Stomach (tissue), 9 donors: ENCODE measurements around the gene CCT3. TPM values are rescaled to one million over a fixed set of nuclear protein-coding genes. Genes with fewer than 3 reads are reported as not detected.
"Not testable (repeated sequence)": the region's sequence is repeated elsewhere in the genome, so short reads cannot be mapped to it uniquely, and the experiment has no call there.

Source experiments
- DNase-seq, 2 donors: peaks; one replicate each; pipeline versions ENCODE4 v3.0.0 to v3.0.0-alpha.2; 2013 to 2019
- H3K27ac ChIP-seq, 5 donors: fragments of 200-600 bp in 4 of 5; sonication (generic) in 4 of 5; one replicate each; pipeline ENCODE4 v1.5.1; 2013 to 2019; ENCODE audit warnings: mild to moderate bottlenecking in 1 of 5, moderate library complexity in 1 of 5
- H3K27me3 ChIP-seq, 3 donors: fragments of 200-600 bp; sonication (generic); one replicate each; pipeline ENCODE4 v1.5.1; 2017 to 2019; ENCODE audit warnings: mixed run types in 1 of 3
- H3K36me3 ChIP-seq, 4 donors: fragments of 200-600 bp; sonication (generic); 1 replicate in 3 of 4; 2 replicates in 1 of 4; pipeline ENCODE4 v1.5.1; 2016 to 2019
- H3K4me1 ChIP-seq, 4 donors: fragments of 200-600 bp; sonication (generic); one replicate each; pipeline ENCODE4 v1.5.1; 2016 to 2019
- H3K4me3 ChIP-seq, 4 donors: fragments of 200-600 bp; sonication (generic) in 3 of 4; one replicate each; pipeline ENCODE4 v1.5.1; 2016 to 2019; ENCODE audit warnings: mild to moderate bottlenecking in 1 of 4
- H3K9me3 ChIP-seq, 4 donors: fragments of 200-600 bp; sonication (generic); one replicate each; pipeline ENCODE4 v1.5.1; 2016 to 2019
- EP300 ChIP-seq: sonication (generic); formaldehyde crosslinking; IDR thresholded peaks from one replicate; pipeline ENCODE4 v1.6.1; 2017; ENCODE audit warnings: antibody characterized with exemption
- POLR2A ChIP-seq, 4 donors: fragments of 450-650 bp; IDR thresholded peaks; one replicate each; pipeline ENCODE4 v1.6.1; 2016; ENCODE audit warnings: antibody characterized with exemption in 4 of 4, control low read depth in 2 of 4, mild to moderate bottlenecking in 1 of 4, moderate library complexity in 1 of 4
- POLR2AphosphoS5 ChIP-seq, 3 donors: sonication (generic); formaldehyde crosslinking; IDR thresholded peaks; one replicate each; pipeline ENCODE4 v1.6.1; 2016; ENCODE audit warnings: antibody characterized with exemption in 3 of 3
- WGBS, 5 donors: extraction: QIAGEN DNeasy Blood & Tissue Kit in 3 of 5; methylation state at CpG; one replicate each; pipeline versions ENCODE4 v1.1.5 to v1.1.7; 2013 to 2018; 5-methylcytosine and 5-hydroxymethylcytosine counted together
- intact Hi-C: fragments of 100-400 bp; cut with DNase I; formaldehyde crosslinking; loops from one replicate; pipeline ENCODE4 v1.15.1; 2023; ENCODE audit warnings: low total_unique reads
- polyA plus RNA-seq, 3 donors: library from polyadenylated mRNA; stranded (reverse); fragments of 200-250 nt; gene quantifications; one replicate each; pipeline ENCODE4 v1.2.3, GENCODE V29; 2013
- total RNA-seq, 5 donors: library from RNA; depleted of rRNA; stranded (reverse); fragments of >200 nt; gene quantifications; one replicate each; pipeline versions ENCODE4 v1.1.0 to v1.2.3, GENCODE V29; 2014 to 2016
- TF ChIP-seq, protein P1 (sequence below), 7 experiments: fragments of 450-650 bp in 4 of 7; fragments of 200-600 bp in 3 of 7; sonication (generic) in 3 of 7; IDR thresholded peaks; one replicate each; pipeline ENCODE4 v1.5.1; 2016 to 2019; ENCODE audit warnings: antibody characterized with exemption in 7 of 7, control low read depth in 2 of 7, mild to moderate bottlenecking in 1 of 7
- donor health status: healthy with polysubstance abuse.
- donor health status: Bipolar disorder and iron deficiency.
- donor health status: healthy.

CCT3 gene
- total and polyA plus RNA-seq, 8 donors: 39.1 to 252 (median 119) TPM

DNA sequence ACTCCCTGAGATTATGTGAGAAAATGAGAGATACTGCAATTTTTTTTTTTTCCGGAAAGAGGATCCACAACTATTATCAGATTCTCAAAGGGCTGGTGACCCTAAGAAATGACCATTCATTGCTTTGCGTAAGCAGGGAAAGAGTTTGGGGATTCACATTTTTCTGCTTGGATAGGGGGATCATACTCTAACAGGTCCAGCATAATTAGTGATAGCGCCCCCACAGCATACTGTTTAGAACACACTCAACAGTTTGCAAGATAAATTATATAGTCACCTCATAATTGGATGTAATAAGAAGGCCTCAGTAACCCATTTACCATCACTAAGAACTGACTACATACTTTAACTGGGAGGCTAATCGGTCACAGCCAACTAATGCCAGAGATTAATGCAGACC, 1.9 kb downstream of the CCT3 start:
- Histone ChIP-seq H3K4me1 (peaks cover 18 to 28% (median 21%) of the 10 kb centered on the region in 4 donors), H3K4me3 (peak overlapping the region in 3 of 4 donors; percentile 95 to 99 (median 97)), H3K27ac (no peak overlapping the region), H3K9me3 (no peaks in the 10 kb centered on the region), H3K27me3 (no peaks in the 10 kb centered on the region), H3K36me3 (peaks cover 32 to 46% (median 43%) of the 10 kb centered on the region in 4 donors)
- TF ChIP-seq, protein P1, sequence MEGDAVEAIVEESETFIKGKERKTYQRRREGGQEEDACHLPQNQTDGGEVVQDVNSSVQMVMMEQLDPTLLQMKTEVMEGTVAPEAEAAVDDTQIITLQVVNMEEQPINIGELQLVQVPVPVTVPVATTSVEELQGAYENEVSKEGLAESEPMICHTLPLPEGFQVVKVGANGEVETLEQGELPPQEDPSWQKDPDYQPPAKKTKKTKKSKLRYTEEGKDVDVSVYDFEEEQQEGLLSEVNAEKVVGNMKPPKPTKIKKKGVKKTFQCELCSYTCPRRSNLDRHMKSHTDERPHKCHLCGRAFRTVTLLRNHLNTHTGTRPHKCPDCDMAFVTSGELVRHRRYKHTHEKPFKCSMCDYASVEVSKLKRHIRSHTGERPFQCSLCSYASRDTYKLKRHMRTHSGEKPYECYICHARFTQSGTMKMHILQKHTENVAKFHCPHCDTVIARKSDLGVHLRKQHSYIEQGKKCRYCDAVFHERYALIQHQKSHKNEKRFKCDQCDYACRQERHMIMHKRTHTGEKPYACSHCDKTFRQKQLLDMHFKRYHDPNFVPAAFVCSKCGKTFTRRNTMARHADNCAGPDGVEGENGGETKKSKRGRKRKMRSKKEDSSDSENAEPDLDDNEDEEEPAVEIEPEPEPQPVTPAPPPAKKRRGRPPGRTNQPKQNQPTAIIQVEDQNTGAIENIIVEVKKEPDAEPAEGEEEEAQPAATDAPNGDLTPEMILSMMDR (IDR thresholded peaks at IDR 0.05): no peak
- TF ChIP-seq POLR2A (IDR thresholded peaks at IDR 0.05): no peak
- no peak for TF ChIP-seq POLR2AphosphoS5 (IDR thresholded peaks at IDR 0.05)
- TF ChIP-seq EP300: no peak
- whole genome bisulfite sequencing, 5 donors: 63 to 76% (median 67%) methylated on average over 4 of the region's 4 CpGs
- intact Hi-C loops: no loop called here
- no peak for DNase-seq

DNA sequence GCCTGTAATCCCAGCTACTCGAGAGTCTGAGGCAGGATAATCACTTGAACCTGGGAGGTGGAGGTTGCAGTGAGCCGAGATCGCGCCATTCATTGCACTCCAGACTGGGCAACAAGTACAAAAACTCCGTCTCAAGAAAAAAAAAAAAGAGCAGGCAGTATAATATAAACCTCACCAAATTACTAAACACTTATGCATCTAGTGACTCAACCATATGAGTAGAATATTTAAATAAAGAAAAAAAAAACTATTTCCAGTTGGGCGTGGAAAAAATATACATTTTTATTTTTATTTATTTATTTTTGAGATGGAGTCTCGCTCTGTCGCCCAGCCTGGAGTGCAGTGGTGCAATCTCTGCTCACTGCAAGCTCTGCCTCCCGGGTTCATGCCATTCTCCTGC, 14.9 kb downstream of the CCT3 start:
- DNase-seq: not testable (repeated sequence)

DNA sequence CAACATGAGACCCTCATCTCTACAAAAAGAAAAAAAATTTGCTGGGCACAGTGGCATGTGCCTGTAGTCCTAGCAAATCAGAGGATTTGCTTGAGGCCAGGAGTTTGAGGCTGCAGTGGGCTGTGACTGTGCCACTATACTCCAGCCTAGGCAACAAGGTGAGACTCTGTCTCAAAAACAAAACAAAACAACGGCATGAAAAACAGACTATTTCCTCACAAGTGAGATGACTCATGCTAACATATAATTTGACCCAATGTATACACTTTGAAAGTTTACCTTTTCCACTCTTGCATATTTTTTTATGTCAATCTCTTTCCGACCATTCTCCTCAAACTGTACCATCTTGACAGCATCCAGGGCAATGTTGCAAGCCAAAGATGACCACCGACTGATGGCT, 17.5 kb downstream of the CCT3 start:
- H3K36me3 ChIP-seq: peaks cover 91 to 100% (median 100%) of the 10 kb centered on the region in 4 donors
- H3K27ac ChIP-seq: no peak overlapping the region
- no peaks in the 10 kb centered on the region for H3K27me3 ChIP-seq
- TF ChIP-seq, protein P1 (IDR thresholded peaks at IDR 0.05): no peak
- TF ChIP-seq EP300 (no peak), POLR2AphosphoS5 (IDR thresholded peaks at IDR 0.05) (no peak), POLR2A (IDR thresholded peaks at IDR 0.05) (no peak)
- DNase-seq: no peak
- intact Hi-C loops: no loop called here
- H3K4me1 ChIP-seq: no peaks in the 10 kb centered on the region
- no peak overlapping the region for H3K4me3 ChIP-seq
- WGBS, 5 donors: 81 to 91% (median 86%) methylated on average over 3 of the region's 3 CpGs
- H3K9me3 ChIP-seq: no peaks in the 10 kb centered on the region

More for the DNA sequence above, 14.9 kb downstream of the CCT3 start:
- H3K4me1 ChIP-seq, intact Hi-C loops, H3K4me3 ChIP-seq, H3K9me3 ChIP-seq, H3K27ac ChIP-seq, H3K27me3 ChIP-seq: not testable (repeated sequence)
- WGBS, 5 donors: 94 to 98% (median 95%) methylated on average over 9 of the region's 9 CpGs
- H3K36me3 ChIP-seq: peaks cover 65 to 95% (median 94%) of the 10 kb centered on the region in 4 donors

DNA sequence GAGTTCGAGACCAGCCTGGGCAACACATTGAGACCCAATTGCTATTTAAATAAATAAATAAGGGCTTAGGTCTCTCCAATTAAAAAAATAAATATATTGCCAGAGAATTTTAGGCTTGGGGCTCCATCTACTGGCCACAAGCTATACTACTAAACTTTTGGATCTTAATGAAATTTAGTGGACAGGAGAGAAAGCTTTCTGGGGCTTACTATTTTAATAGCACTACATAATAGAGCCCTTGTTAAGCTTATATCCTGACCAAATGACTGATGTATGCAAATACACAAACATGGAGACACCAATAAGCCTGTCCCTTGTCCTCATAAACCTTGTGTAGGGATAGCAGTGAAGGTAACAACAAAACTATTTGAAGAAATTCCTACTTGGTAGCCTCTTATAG, 18.4 kb downstream of the CCT3 start:
- Histone ChIP-seq H3K4me1 (no peaks in the 10 kb centered on the region), H3K4me3 (no peak overlapping the region), H3K9me3 (no peaks in the 10 kb centered on the region), H3K27me3 (no peaks in the 10 kb centered on the region), H3K36me3 (peaks cover 92 to 100% (median 100%) of the 10 kb centered on the region in 4 donors), H3K27ac (no peak overlapping the region)
- 63 to 91% (median 77%) methylated on average over 1 of the region's 1 CpG for WGBS, 5 donors
- peak in 1 of 2 donors; percentile 48 for DNase-seq
- intact Hi-C loops: no loop called here
- TF ChIP-seq, protein P1 (IDR thresholded peaks at IDR 0.05): peak in 3 of 7 experiments; percentile 17 to 40 (median 39)
- no peak for TF ChIP-seq POLR2A (IDR thresholded peaks at IDR 0.05)

DNA sequence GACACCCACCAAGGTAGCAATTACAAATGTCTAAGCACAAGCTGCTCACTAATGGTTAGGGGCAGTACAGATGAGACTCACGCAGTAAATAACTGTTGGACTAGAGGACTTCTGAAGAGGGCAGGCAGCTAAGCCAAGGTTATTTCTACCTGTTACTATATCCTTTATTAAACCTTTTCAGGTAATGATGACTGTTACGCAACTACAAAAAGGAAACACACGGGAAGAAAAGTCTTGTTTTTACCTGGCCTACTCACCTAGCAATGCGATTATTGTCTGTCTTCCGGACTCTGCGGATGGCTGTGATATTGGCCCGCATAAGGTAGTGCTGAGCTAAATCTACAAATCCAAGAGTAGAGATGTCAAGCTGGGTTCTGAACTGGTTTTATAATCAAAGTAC, 21.2 kb downstream of the CCT3 start:
- DNase-seq: no peak
- no peak for TF ChIP-seq EP300
- no peak for TF ChIP-seq POLR2A (IDR thresholded peaks at IDR 0.05)
- TF ChIP-seq, protein P1 (IDR thresholded peaks at IDR 0.05): no peak
- TF ChIP-seq POLR2AphosphoS5 (IDR thresholded peaks at IDR 0.05): no peak
- intact Hi-C loops: no loop called here
- 83 to 93% (median 91%) methylated on average over 7 of the region's 7 CpGs for WGBS, 5 donors
- H3K27me3 ChIP-seq: no peaks in the 10 kb centered on the region
- H3K36me3 ChIP-seq: peaks cover 83 to 100% (median 100%) of the 10 kb centered on the region in 4 donors
- H3K4me3 ChIP-seq: no peak overlapping the region
- no peaks in the 10 kb centered on the region for H3K4me1 ChIP-seq
- no peak overlapping the region for H3K27ac ChIP-seq
- H3K9me3 ChIP-seq: no peaks in the 10 kb centered on the region
